Bronchial epithelial cell (primary cell): ENCODE results near the gene NAV1. TPM values are rescaled to one million over a fixed set of nuclear protein-coding genes. Genes with fewer than 3 reads are reported as not detected.

Experiments used
- DNase-seq: peaks from one replicate; pipeline ENCODE4 v3.0.0-alpha.2; 2010; ENCODE audit warnings: low read depth
- FAIRE-seq: peaks from 2 replicates; lab custom pipeline; 2011; peaks lifted over from hg19 to GRCh38; lab: Jason Lieb, UNC
- H3K27me3 ChIP-seq: 2 replicates; pipeline ENCODE4 v1.5.1; 2011; ENCODE audit warnings: low read length; ENCODE audit not compliant: control insufficient read depth, insufficient read depth
- H3K36me3 ChIP-seq: 2 replicates; pipeline ENCODE4 v1.5.1; 2011; ENCODE audit warnings: low read length; ENCODE audit not compliant: control insufficient read depth, insufficient read depth
- H3K4me3 ChIP-seq: 2 replicates; pipeline ENCODE4 v1.5.1; 2011; ENCODE audit warnings: mild to moderate bottlenecking, low read depth, low read length, control low read depth
- total RNA-seq: library from RNA; depleted of rRNA; stranded (reverse); fragments of >200 nt; gene quantifications from 2 replicates; pipeline ENCODE4 v1.2.1, GENCODE V29; 2014
- TF ChIP-seq, protein P1 (sequence below): IDR thresholded peaks from 2 replicates; pipeline ENCODE4 v1.5.1; 2011; ENCODE audit warnings: mild to moderate bottlenecking, moderate library complexity, low read length, control low read depth, inconsistent platforms; ENCODE audit not compliant: insufficient read depth, severe bottlenecking

NAV1 gene
- total RNA-seq, 1 donor from 2014 or later: 1.6 TPM

- TF ChIP-seq, protein P1, sequence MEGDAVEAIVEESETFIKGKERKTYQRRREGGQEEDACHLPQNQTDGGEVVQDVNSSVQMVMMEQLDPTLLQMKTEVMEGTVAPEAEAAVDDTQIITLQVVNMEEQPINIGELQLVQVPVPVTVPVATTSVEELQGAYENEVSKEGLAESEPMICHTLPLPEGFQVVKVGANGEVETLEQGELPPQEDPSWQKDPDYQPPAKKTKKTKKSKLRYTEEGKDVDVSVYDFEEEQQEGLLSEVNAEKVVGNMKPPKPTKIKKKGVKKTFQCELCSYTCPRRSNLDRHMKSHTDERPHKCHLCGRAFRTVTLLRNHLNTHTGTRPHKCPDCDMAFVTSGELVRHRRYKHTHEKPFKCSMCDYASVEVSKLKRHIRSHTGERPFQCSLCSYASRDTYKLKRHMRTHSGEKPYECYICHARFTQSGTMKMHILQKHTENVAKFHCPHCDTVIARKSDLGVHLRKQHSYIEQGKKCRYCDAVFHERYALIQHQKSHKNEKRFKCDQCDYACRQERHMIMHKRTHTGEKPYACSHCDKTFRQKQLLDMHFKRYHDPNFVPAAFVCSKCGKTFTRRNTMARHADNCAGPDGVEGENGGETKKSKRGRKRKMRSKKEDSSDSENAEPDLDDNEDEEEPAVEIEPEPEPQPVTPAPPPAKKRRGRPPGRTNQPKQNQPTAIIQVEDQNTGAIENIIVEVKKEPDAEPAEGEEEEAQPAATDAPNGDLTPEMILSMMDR: no peak
- Histone ChIP-seq H3K4me3 (no peak overlapping the region), H3K27me3 (no peaks in the 10 kb centered on the region), H3K36me3 (no peaks in the 10 kb centered on the region)
- DNase-seq (no peak), FAIRE-seq (no peak)
These were observed 22.7 kb downstream of the NAV1 start for GRCh38 chr1:201561601-201562000.

GRCh38 chr1:201562257-201562656, 23.3 kb downstream of the NAV1 start:
- Histone ChIP-seq H3K27me3 (no peaks in the 10 kb centered on the region), H3K4me3 (no peak overlapping the region), H3K36me3 (no peaks in the 10 kb centered on the region)
- no peak for FAIRE-seq
- TF ChIP-seq, protein P1: no peak
- peak; percentile 25 for DNase-seq

GRCh38 chr1:201562659-201563405, 23.9 kb downstream of the NAV1 start:
- DNase-seq: peak; percentile 25
- Histone ChIP-seq H3K36me3 (no peaks in the 10 kb centered on the region), H3K27me3 (no peaks in the 10 kb centered on the region), H3K4me3 (no peak overlapping the region)
- peak; percentile 36 for FAIRE-seq
- TF ChIP-seq, protein P1: no peak

GRCh38 chr1:201563406-201563780, 24.5 kb downstream of the NAV1 start:
- FAIRE-seq (no peak), DNase-seq (no peak)
- no peaks in the 10 kb centered on the region for H3K36me3 ChIP-seq
- no peak overlapping the region for H3K4me3 ChIP-seq
- TF ChIP-seq, protein P1: no peak
- no peaks in the 10 kb centered on the region for H3K27me3 ChIP-seq

- FAIRE-seq: no peak
- H3K27me3 ChIP-seq: no peaks in the 10 kb centered on the region
- no peaks in the 10 kb centered on the region for H3K36me3 ChIP-seq
- no peak overlapping the region for H3K4me3 ChIP-seq
- no peak for DNase-seq
- TF ChIP-seq, protein P1: no peak
These were observed 25.0 kb downstream of the NAV1 start for GRCh38 chr1:201563941-201564340.
